Peyer's patch (tissue), 4 donors: ENCODE results near the gene RFXAP. TPM values are rescaled to one million over a fixed set of nuclear protein-coding genes. Genes with fewer than 3 reads are reported as not detected.

Experiments
- DNase-seq, 3 donors: peaks; one replicate each; pipeline ENCODE4 v3.0.0-alpha.2; 2017 to 2019
- H3K27ac ChIP-seq, 4 donors: fragments of 200-600 bp; sonication (generic); one replicate each; pipeline ENCODE4 v1.5.1; 2016 to 2019
- H3K27me3 ChIP-seq, 2 donors: fragments of 200-600 bp; sonication (generic); one replicate each; pipeline ENCODE4 v1.5.1; 2019
- H3K36me3 ChIP-seq, 3 donors: fragments of 200-600 bp; sonication (generic); one replicate each; pipeline ENCODE4 v1.5.1; 2016 to 2019
- H3K4me1 ChIP-seq, 4 donors: fragments of 200-600 bp; sonication (generic); one replicate each; pipeline ENCODE4 v1.5.1; 2016 to 2019
- H3K4me3 ChIP-seq, 4 donors: fragments of 200-600 bp; sonication (generic); 1 replicate in 3 of 4; 2 replicates in 1 of 4; pipeline ENCODE4 v1.5.1; 2016 to 2019; ENCODE audit warnings: mild to moderate bottlenecking in 1 of 4
- H3K9me3 ChIP-seq, 4 donors: fragments of 200-600 bp; sonication (generic); one replicate each; pipeline ENCODE4 v1.5.1; 2016 to 2019; ENCODE audit warnings: mild to moderate bottlenecking in 1 of 4
- CTCF ChIP-seq, 6 experiments: fragments of 450-650 bp in 4 of 6; fragments of 200-600 bp in 2 of 6; sonication (generic) in 1 of 6; IDR thresholded peaks; one replicate each; pipeline ENCODE4 v1.5.1; 2017 to 2019; ENCODE audit warnings: antibody characterized with exemption in 6 of 6, mild to moderate bottlenecking in 3 of 6, moderate library complexity in 1 of 6
- POLR2A ChIP-seq, 2 donors: fragments of 450-650 bp; IDR thresholded peaks; one replicate each; pipeline ENCODE4 v1.5.1; 2017; ENCODE audit warnings: antibody characterized with exemption in 2 of 2, mild to moderate bottlenecking in 2 of 2, moderate library complexity in 2 of 2
- total RNA-seq, 4 donors: library from RNA; depleted of rRNA; stranded (reverse); fragments of >200 nt; gene quantifications; one replicate each; pipeline ENCODE4 v1.1.0, GENCODE V29; 2016

Gene RFXAP
- total RNA-seq, 4 donors from 2014 or later, result 3.8 to 5.5 (median 4.6) TPM

GRCh38 chr13:36819739-36820090 lies 693 bp downstream of the RFXAP start:
- H3K4me3 ChIP-seq, result peak overlapping the region; percentile 84 to 91 (median 89)
- no peaks in the 10 kb centered on the region for H3K27me3 ChIP-seq
- no peaks in the 10 kb centered on the region for H3K9me3 ChIP-seq
- H3K27ac ChIP-seq, result peak overlapping the region; percentile 72 to 92 (median 80)
- no peak for DNase-seq
- H3K36me3 ChIP-seq, result no peaks in the 10 kb centered on the region
- TF ChIP-seq POLR2A (IDR thresholded peaks at IDR 0.05), result no peak
- TF ChIP-seq CTCF (IDR thresholded peaks at IDR 0.05), result no peak
- peaks cover 0 to 18% (median 3%) of the 10 kb centered on the region in 4 donors for H3K4me1 ChIP-seq

DNA sequence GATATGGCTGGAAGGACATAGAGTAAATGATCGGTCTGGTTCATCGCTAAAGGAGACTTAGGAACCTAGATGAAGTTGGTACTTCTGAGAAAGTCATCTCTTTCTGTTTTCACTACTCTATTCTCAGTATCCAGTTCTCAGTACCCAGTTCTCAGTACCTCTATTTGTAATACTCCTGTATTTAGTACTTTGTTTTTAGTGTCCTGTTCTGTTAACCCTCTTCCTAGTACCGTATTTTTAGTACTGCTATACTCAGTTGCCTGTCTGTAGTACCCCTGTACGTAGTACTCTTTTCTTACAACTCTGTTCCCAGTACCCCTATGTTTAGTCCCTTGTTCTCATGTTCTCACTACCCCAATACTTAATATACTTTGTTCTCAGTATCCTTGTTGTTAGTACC lies 1.2 kb downstream of the RFXAP start:
- no peaks in the 10 kb centered on the region for H3K36me3 ChIP-seq
- TF ChIP-seq POLR2A (IDR thresholded peaks at IDR 0.05) (no peak), CTCF (IDR thresholded peaks at IDR 0.05) (no peak)
- H3K9me3 ChIP-seq, result no peaks in the 10 kb centered on the region
- H3K27me3 ChIP-seq, result no peaks in the 10 kb centered on the region
- no peak overlapping the region for H3K27ac ChIP-seq
- DNase-seq, result no peak
- peaks cover 0 to 18% (median 3%) of the 10 kb centered on the region in 4 donors for H3K4me1 ChIP-seq
- H3K4me3 ChIP-seq, result peak overlapping the region; percentile 84 to 91 (median 89)

- no peaks in the 10 kb centered on the region for H3K27me3 ChIP-seq
- peaks cover 0 to 8% (median 0%) of the 10 kb centered on the region in 3 donors for H3K36me3 ChIP-seq
- TF ChIP-seq POLR2A (IDR thresholded peaks at IDR 0.05) (no peak), CTCF (IDR thresholded peaks at IDR 0.05) (no peak)
- H3K27ac ChIP-seq, result no peak overlapping the region
- H3K4me1 ChIP-seq, result peaks cover 0 to 18% (median 3%) of the 10 kb centered on the region in 4 donors
- no peaks in the 10 kb centered on the region for H3K9me3 ChIP-seq
- H3K4me3 ChIP-seq, result no peak overlapping the region
- DNase-seq, result no peak
Observed at GRCh38 chr13:36822785-36823184, 3.8 kb downstream of the RFXAP start.

DNA sequence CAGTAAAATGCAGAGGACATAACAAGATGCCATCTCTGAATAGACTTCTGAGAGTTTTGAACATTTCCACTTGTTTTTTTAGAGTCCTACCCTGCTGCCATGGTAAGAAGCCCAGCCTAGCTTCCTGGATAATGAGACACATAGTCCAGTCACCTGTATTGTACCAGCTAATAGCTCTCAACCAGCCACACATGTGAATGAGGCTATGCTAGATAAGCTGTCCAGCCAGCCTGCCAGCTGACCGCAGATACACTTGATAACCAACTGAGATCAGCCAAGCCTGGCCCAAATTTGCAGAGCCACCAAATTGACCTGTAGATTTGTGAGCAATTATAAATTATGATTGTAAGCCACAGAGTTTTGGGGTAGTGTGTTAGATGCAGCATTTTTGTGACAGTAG lies 10.7 kb downstream of the RFXAP start:
- Histone ChIP-seq H3K9me3 (no peaks in the 10 kb centered on the region), H3K4me3 (no peak overlapping the region)

DNA sequence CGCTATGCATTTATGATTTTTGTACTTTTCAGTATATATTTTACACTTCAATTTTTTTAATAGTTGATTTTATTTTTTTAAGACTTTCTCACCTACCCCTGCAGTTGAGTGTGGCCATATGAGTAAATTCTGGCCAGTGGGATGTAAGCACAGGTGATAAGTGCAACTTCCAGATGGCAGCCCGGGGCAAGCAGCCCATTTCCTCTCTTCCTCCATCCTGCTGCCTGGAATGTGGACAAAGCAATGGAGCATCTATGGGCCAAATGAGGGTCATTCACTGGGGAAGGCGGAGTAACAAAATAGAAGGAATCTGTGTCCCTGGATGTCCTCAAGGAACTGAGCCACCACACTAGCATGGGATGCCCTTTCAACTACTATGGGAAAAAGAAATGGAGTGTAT lies 12.3 kb downstream of the RFXAP start:
- H3K9me3 ChIP-seq, result no peaks in the 10 kb centered on the region
- DNase-seq, result no peak
- TF ChIP-seq POLR2A (IDR thresholded peaks at IDR 0.05), result no peak
- no peak for TF ChIP-seq CTCF (IDR thresholded peaks at IDR 0.05)
- H3K27ac ChIP-seq, result no peak overlapping the region
- H3K4me3 ChIP-seq, result no peak overlapping the region
- no peaks in the 10 kb centered on the region for H3K4me1 ChIP-seq
- H3K27me3 ChIP-seq, result no peaks in the 10 kb centered on the region
- H3K36me3 ChIP-seq, result peaks cover 0 to 18% (median 0%) of the 10 kb centered on the region in 3 donors

More for the DNA sequence above, 10.7 kb downstream of the RFXAP start:
- TF ChIP-seq POLR2A (IDR thresholded peaks at IDR 0.05), result no peak
- TF ChIP-seq CTCF (IDR thresholded peaks at IDR 0.05), result no peak
- H3K27me3 ChIP-seq, result no peaks in the 10 kb centered on the region
- H3K27ac ChIP-seq, result no peak overlapping the region
- peaks cover 0 to 18% (median 0%) of the 10 kb centered on the region in 3 donors for H3K36me3 ChIP-seq
- no peak for DNase-seq
- H3K4me1 ChIP-seq, result no peaks in the 10 kb centered on the region

DNA sequence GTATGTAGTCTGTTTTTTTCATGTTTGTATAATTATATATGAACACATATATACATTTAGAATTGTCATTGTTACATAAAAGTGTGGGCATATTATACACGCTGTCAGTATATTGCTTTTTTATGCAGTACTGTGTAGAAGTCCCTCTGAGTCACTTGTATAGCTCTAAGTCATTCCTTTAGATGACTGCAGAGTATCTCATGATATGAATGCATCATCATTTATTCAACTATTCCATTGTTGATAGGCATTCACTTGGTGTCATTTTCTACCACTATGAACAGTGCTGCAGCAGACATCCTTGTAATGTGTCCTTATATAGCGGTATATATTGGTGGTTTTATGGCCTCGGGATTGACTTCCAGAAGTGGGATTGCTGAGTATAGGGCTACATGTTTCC lies 15.3 kb downstream of the RFXAP start:
- no peak overlapping the region for H3K27ac ChIP-seq
- no peaks in the 10 kb centered on the region for H3K4me1 ChIP-seq
- no peaks in the 10 kb centered on the region for H3K9me3 ChIP-seq
- H3K4me3 ChIP-seq, result no peak overlapping the region
- DNase-seq, result no peak
- H3K27me3 ChIP-seq, result no peaks in the 10 kb centered on the region
- H3K36me3 ChIP-seq, result peaks cover 0 to 5% (median 0%) of the 10 kb centered on the region in 3 donors
- TF ChIP-seq POLR2A (IDR thresholded peaks at IDR 0.05) (no peak), CTCF (IDR thresholded peaks at IDR 0.05) (no peak)
